Neural cell (in vitro differentiated cells): Measurements from ENCODE around the gene TXN2. TPM values are rescaled to one million over a fixed set of nuclear protein-coding genes. Genes with fewer than 3 reads are reported as not detected.

Experiments used
- H2AFZ ChIP-seq: fragments of 200-600, 300-800 bp; sonication (generic), shearing (Covaris generic); 2 replicates; pipeline ENCODE4 v1.6.0; 2014; ENCODE audit warnings: low read depth, mild to moderate bottlenecking, antibody characterized with exemption, low read length, moderate library complexity
- H3F3A ChIP-seq: fragments of 200-600 bp; shearing (Covaris generic); 2 replicates; pipeline ENCODE4 v1.6.1; 2016; ENCODE audit warnings: mild to moderate bottlenecking, moderate library complexity, mixed read lengths, antibody characterized with exemption, low read length; ENCODE audit not compliant: insufficient read depth, poor library complexity, severe bottlenecking
- H3K27ac ChIP-seq: fragments of 200-600, 300-800 bp; sonication (generic), shearing (Covaris generic); 2 replicates; pipeline ENCODE4 v1.5.1; 2014; ENCODE audit warnings: mild to moderate bottlenecking, low read length, moderate library complexity
- H3K27me3 ChIP-seq: fragments of 300-800, 200-600 bp; sonication (generic), shearing (Covaris generic); 2 replicates; pipeline ENCODE4 v1.6.0; 2014; ENCODE audit warnings: mild to moderate bottlenecking, low read depth, low read length, moderate library complexity; ENCODE audit not compliant: insufficient read depth
- H3K36me3 ChIP-seq: fragments of 300-800, 200-600 bp; sonication (generic), shearing (Covaris generic); 2 replicates; pipeline ENCODE4 v1.5.1; 2014; ENCODE audit warnings: mild to moderate bottlenecking, antibody characterized with exemption, low read length, moderate library complexity; ENCODE audit not compliant: insufficient read depth
- H3K4me2 ChIP-seq: fragments of 300-800, 200-600 bp; sonication (generic), shearing (Covaris generic); 2 replicates; pipeline ENCODE4 v1.6.0; 2014; ENCODE audit warnings: mild to moderate bottlenecking, low read length
- H3K4me3 ChIP-seq: fragments of 300-800, 200-600 bp; sonication (generic), shearing (Covaris generic); 2 replicates; pipeline ENCODE4 v1.5.1; 2014; ENCODE audit warnings: mild to moderate bottlenecking, low read length, moderate library complexity
- H3K79me2 ChIP-seq: fragments of 200-600 bp; shearing (Covaris generic); replicated peaks from 2 replicates; pipeline ENCODE4 v1.6.0; 2014; ENCODE audit warnings: mild to moderate bottlenecking, low read length, moderate library complexity; ENCODE audit not compliant: insufficient read depth
- H3K9ac ChIP-seq: fragments of 300-800, 200-600 bp; sonication (generic), shearing (Covaris generic); 2 replicates; pipeline ENCODE4 v1.6.1; 2016; ENCODE audit warnings: mild to moderate bottlenecking, low read length, mixed read lengths
- H3K9me2 ChIP-seq: fragments of 200-600 bp; shearing (Covaris generic); 2 replicates; pipeline ENCODE4 v1.6.1; 2016; ENCODE audit warnings: mild to moderate bottlenecking, low read length, mixed read lengths; ENCODE audit not compliant: insufficient read depth
- H3K9me3 ChIP-seq: fragments of 200-600, 300-800 bp; sonication (generic), shearing (Covaris generic); 2 replicates; pipeline ENCODE4 v1.6.1; 2016; ENCODE audit warnings: mild to moderate bottlenecking, mixed run types, low read length, moderate library complexity, mixed read lengths
- H4K20me1 ChIP-seq: fragments of 200-600 bp; shearing (Covaris generic); 2 replicates; pipeline ENCODE4 v1.6.1; 2016; ENCODE audit warnings: mild to moderate bottlenecking, mixed run types; ENCODE audit not compliant: insufficient read depth
- EP300 ChIP-seq: fragments of 450-650 bp; conservative IDR thresholded peaks from 2 replicates; pipeline ENCODE4 v1.6.1; 2014; ENCODE audit warnings: antibody characterized with exemption, mild to moderate bottlenecking, moderate library complexity; ENCODE audit not compliant: poor library complexity, severe bottlenecking
- EZH2 ChIP-seq: fragments of 200-600, 300-800 bp; shearing (Covaris generic), sonication (generic); IDR thresholded peaks from 2 replicates; pipeline ENCODE4 v1.6.1; 2014; ENCODE audit warnings: antibody characterized with exemption, low read length, borderline replicate concordance, mild to moderate bottlenecking; ENCODE audit not compliant: insufficient read depth, poor library complexity, severe bottlenecking
- MXI1 ChIP-seq: fragments of 450-650 bp; conservative IDR thresholded peaks from 2 replicates; pipeline ENCODE4 v1.6.1; 2014; ENCODE audit warnings: antibody characterized with exemption, mild to moderate bottlenecking; ENCODE audit not compliant: poor library complexity, severe bottlenecking
- POLR2AphosphoS5 ChIP-seq: IDR thresholded peaks from 2 replicates; pipeline ENCODE4 v1.6.1; 2012
- RAD21 ChIP-seq: fragments of 450-650 bp; conservative IDR thresholded peaks from 2 replicates; pipeline ENCODE4 v1.6.1; 2014; ENCODE audit warnings: antibody characterized with exemption, mild to moderate bottlenecking, moderate library complexity
- SMC3 ChIP-seq: fragments of 450-650 bp; conservative IDR thresholded peaks from 2 replicates; pipeline ENCODE4 v1.6.1; 2014; ENCODE audit warnings: antibody characterized with exemption, mild to moderate bottlenecking, moderate library complexity; ENCODE audit not compliant: poor library complexity
- TAF1 ChIP-seq: IDR thresholded peaks from 2 replicates; pipeline ENCODE4 v1.6.1; 2012; ENCODE audit warnings: low read depth
- polyA plus RNA-seq: library from polyadenylated mRNA; depleted of rRNA; stranded (reverse); fragments of >200 nt; gene quantifications from 2 replicates; pipeline ENCODE4 v1.2.3, GENCODE V29; 2014
- TF ChIP-seq, protein P1 (sequence below): IDR thresholded peaks from 2 replicates; pipeline ENCODE4 v1.6.1; 2012; ENCODE audit warnings: borderline replicate concordance
- TF ChIP-seq, protein P2 (sequence below): fragments of 450-650 bp; IDR thresholded peaks from 2 replicates; pipeline ENCODE4 v1.5.1; 2014; ENCODE audit warnings: antibody characterized with exemption, mild to moderate bottlenecking, moderate library complexity; ENCODE audit not compliant: poor library complexity, severe bottlenecking

The TXN2 gene
- polyA plus RNA-seq, 1 donor from 2014 or later = 26.2 TPM

DNA sequence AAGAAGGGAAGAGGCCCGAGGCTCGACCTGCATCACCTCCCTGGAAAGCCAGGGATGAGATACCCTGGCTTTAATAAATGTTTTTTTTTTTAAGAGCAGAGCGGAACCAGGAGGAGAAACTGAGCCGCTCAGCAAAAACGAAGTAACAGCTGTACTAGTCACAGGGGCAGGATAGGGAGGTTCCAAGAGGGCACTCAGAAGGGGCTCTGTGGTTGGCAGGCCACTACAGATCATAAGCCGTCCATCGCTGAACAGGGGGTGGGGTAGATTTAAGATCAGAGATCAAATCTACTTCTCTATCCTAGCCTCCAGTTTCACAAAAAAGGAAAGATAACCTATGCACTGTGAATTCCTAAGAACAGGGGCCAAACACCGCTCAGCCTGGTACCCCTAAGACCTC lies 46.9 kb upstream of the TXN2 start:
- Histone ChIP-seq H3K9me3 (no peaks in the 10 kb centered on the region), H3K9ac (peak overlapping the region; percentile 78), H3K4me2 (peak overlapping the region; percentile 79), H3K27me3 (no peaks in the 10 kb centered on the region), H3K36me3 (peaks cover 4% of the 10 kb centered on the region), H3K9me2 (no peaks in the 10 kb centered on the region), H3K27ac (peak overlapping the region; percentile 71), H3K79me2 (peaks cover 14% of the 10 kb centered on the region), H3F3A (no peaks in the 10 kb centered on the region), H3K4me3 (peak overlapping the region; percentile 88), H4K20me1 (no peaks in the 10 kb centered on the region), H2AFZ (peak overlapping the region; percentile 63)
- no peak for TF ChIP-seq SMC3
- no peak for TF ChIP-seq RAD21
- TF ChIP-seq, protein P1, sequence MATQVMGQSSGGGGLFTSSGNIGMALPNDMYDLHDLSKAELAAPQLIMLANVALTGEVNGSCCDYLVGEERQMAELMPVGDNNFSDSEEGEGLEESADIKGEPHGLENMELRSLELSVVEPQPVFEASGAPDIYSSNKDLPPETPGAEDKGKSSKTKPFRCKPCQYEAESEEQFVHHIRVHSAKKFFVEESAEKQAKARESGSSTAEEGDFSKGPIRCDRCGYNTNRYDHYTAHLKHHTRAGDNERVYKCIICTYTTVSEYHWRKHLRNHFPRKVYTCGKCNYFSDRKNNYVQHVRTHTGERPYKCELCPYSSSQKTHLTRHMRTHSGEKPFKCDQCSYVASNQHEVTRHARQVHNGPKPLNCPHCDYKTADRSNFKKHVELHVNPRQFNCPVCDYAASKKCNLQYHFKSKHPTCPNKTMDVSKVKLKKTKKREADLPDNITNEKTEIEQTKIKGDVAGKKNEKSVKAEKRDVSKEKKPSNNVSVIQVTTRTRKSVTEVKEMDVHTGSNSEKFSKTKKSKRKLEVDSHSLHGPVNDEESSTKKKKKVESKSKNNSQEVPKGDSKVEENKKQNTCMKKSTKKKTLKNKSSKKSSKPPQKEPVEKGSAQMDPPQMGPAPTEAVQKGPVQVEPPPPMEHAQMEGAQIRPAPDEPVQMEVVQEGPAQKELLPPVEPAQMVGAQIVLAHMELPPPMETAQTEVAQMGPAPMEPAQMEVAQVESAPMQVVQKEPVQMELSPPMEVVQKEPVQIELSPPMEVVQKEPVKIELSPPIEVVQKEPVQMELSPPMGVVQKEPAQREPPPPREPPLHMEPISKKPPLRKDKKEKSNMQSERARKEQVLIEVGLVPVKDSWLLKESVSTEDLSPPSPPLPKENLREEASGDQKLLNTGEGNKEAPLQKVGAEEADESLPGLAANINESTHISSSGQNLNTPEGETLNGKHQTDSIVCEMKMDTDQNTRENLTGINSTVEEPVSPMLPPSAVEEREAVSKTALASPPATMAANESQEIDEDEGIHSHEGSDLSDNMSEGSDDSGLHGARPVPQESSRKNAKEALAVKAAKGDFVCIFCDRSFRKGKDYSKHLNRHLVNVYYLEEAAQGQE = no peak
- TF ChIP-seq EZH2 = no peak

DNA sequence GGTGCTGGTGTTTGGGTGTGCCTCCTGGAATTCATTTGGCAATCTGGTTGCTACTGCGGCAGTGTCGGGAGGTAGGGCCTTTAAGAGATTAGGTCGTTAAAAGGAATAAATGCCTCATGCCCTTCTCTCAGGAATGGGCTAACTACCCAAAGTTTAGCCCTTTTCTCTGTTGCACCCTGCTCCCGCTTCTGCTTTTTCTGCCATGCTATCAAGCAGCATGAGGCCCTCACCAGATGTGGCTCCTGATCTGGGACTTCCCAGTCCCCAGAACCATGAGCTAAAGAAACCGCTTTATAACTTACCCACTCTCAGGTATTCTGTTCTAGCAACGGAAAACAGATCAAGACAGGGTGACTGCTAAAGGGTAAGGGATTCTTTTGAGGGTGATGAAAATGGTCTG lies 41.2 kb upstream of the TXN2 start:
- Histone ChIP-seq H3K4me3 (no peak overlapping the region), H3K36me3 (peaks cover 4% of the 10 kb centered on the region), H3K27me3 (no peaks in the 10 kb centered on the region), H3K4me2 (no peak overlapping the region), H3K79me2 (peaks cover 3% of the 10 kb centered on the region), H4K20me1 (no peaks in the 10 kb centered on the region), H3K9me3 (no peaks in the 10 kb centered on the region), H3K27ac (no peak overlapping the region), H2AFZ (no peak overlapping the region), H3K9me2 (no peaks in the 10 kb centered on the region), H3K9ac (no peak overlapping the region), H3F3A (no peaks in the 10 kb centered on the region)
- TF ChIP-seq RAD21 (no peak), MXI1 (no peak), TAF1 (no peak), EZH2 (no peak), EP300 (no peak), POLR2AphosphoS5 (no peak), SMC3 (no peak)
- TF ChIP-seq, protein P2, sequence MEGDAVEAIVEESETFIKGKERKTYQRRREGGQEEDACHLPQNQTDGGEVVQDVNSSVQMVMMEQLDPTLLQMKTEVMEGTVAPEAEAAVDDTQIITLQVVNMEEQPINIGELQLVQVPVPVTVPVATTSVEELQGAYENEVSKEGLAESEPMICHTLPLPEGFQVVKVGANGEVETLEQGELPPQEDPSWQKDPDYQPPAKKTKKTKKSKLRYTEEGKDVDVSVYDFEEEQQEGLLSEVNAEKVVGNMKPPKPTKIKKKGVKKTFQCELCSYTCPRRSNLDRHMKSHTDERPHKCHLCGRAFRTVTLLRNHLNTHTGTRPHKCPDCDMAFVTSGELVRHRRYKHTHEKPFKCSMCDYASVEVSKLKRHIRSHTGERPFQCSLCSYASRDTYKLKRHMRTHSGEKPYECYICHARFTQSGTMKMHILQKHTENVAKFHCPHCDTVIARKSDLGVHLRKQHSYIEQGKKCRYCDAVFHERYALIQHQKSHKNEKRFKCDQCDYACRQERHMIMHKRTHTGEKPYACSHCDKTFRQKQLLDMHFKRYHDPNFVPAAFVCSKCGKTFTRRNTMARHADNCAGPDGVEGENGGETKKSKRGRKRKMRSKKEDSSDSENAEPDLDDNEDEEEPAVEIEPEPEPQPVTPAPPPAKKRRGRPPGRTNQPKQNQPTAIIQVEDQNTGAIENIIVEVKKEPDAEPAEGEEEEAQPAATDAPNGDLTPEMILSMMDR = no peak
- TF ChIP-seq, protein P1 = no peak
